K562 (cell line): ENCODE data around the gene CYSRT1. TPM values are rescaled to one million over a fixed set of nuclear protein-coding genes. Genes with fewer than 3 reads are reported as not detected.

Experiments used
- BRD9 ChIP-seq: fragments of 450-650 bp; IDR thresholded peaks from 2 replicates; pipeline ENCODE4 v1.6.1; 2018; ENCODE audit warnings: low read depth; ENCODE audit not compliant: partially characterized antibody
- DPF2 ChIP-seq: fragments of 450-650 bp; IDR thresholded peaks from 2 replicates; pipeline ENCODE4 v1.6.1; 2016
- HDAC6 ChIP-seq: IDR thresholded peaks from 2 replicates; pipeline ENCODE4 v1.6.1; 2012; ENCODE audit warnings: low read depth, mild to moderate bottlenecking, control low read depth, inconsistent platforms, low read length, moderate library complexity
- MCM3 ChIP-seq: fragments of 450-650 bp; IDR thresholded peaks from 2 replicates; pipeline ENCODE4 v1.6.1; 2016
- NRF1 ChIP-seq, 2 experiments: fragments of 450-650 bp; IDR thresholded peaks in 1 of 2; conservative IDR thresholded peaks in 1 of 2; 2 replicates each; pipeline ENCODE4 v1.6.1; 2014; ENCODE audit warnings: mild to moderate bottlenecking in 2 of 2
- PHB2 ChIP-seq: fragments of 450-650 bp; IDR thresholded peaks from 2 replicates; pipeline ENCODE4 v1.6.1; 2017; ENCODE audit warnings: low read depth
- SP1 ChIP-seq: sonication (generic); formaldehyde crosslinking; IDR thresholded peaks from 2 replicates; pipeline ENCODE4 v1.8.1; 2022; ENCODE audit warnings: mild to moderate bottlenecking, missing genetic modification reagents
- WHSC1 ChIP-seq: IDR thresholded peaks from one replicate; pipeline ENCODE4 v1.6.1; 2012; ENCODE audit warnings: low read length, control low read depth, inconsistent platforms
- ZFX ChIP-seq: sonication (generic); formaldehyde crosslinking; IDR thresholded peaks from 2 replicates; pipeline ENCODE4 v1.8.0; 2022; ENCODE audit warnings: mild to moderate bottlenecking, missing genetic modification reagents, moderate library complexity
- ZKSCAN1 ChIP-seq: fragments of 150-350 bp; IDR thresholded peaks from 2 replicates; pipeline ENCODE4 v1.6.1; 2016; ENCODE audit warnings: low read depth, low read length
- ZKSCAN8 ChIP-seq: fragments of 200-800 bp; sonication (Bioruptor generic); IDR thresholded peaks from 2 replicates; pipeline ENCODE4 v1.6.1; 2016; ENCODE audit warnings: missing genetic modification characterization, missing compliant biosample characterization
- ZNF212 ChIP-seq: fragments of 450-650 bp; formaldehyde crosslinking; IDR thresholded peaks from 2 replicates; pipeline ENCODE4 v1.4.0; 2020; ENCODE audit warnings: mild to moderate bottlenecking
- polyA plus RNA-seq, 8 experiments: library from polyadenylated mRNA; depleted of rRNA in 4 of 8; stranded (reverse) in 5 of 8; unstranded in 3 of 8; fragments of >200 nt; fragmentation: Nextera tagmentation in 2 of 8; fragmentation: Illumina TruSeq in 1 of 8; extraction: Ambion mirVana in 2 of 8; extraction: Trizol in 1 of 8; gene quantifications; 2 replicates each; pipeline versions ENCODE4 v1.2.1 to v1.2.3, GENCODE V29; 2011 to 2014; ENCODE audit warnings: inconsistent platforms in 1 of 8, missing spikeins in 1 of 8
- total RNA-seq, 7 experiments: library from RNA; depleted of rRNA in 6 of 7; stranded (reverse); fragments of >200 nt in 6 of 7; fragmentation: Illumina TruSeq in 2 of 7; extraction: Trizol in 2 of 7; gene quantifications; 2 replicates each; pipeline versions ENCODE4 v1.2.1 to v1.2.3, GENCODE V29; 2011 to 2021; ENCODE audit warnings: low replicate concordance in 1 of 7
- TF ChIP-seq, protein P1 (sequence below), 2 experiments: fragments of 450-650 bp; formaldehyde crosslinking in 1 of 2; IDR thresholded peaks; 2 replicates each; pipeline versions ENCODE4 v1.4.0 to v1.6.1; 2014 to 2020; ENCODE audit warnings: mild to moderate bottlenecking in 2 of 2, borderline replicate concordance in 1 of 2, low read depth in 1 of 2
- TF ChIP-seq, protein P2 (sequence below): fragments of 450-650 bp; IDR thresholded peaks from 2 replicates; pipeline ENCODE4 v1.6.1; 2014; ENCODE audit warnings: low read depth, mild to moderate bottlenecking, moderate library complexity, borderline replicate concordance
- TF ChIP-seq, protein P3 (sequence below): IDR thresholded peaks from 2 replicates; pipeline ENCODE4 v1.6.1; 2014; ENCODE audit warnings: antibody characterized with exemption

CYSRT1 gene
- total and polyA plus RNA-seq, 9 of the 15 experiments (the other 6 are each of a cell fraction or from before 2014, with no cell fraction given) = 0.04 to 1.4 (median 0.42) TPM; not detected in 3

DNA sequence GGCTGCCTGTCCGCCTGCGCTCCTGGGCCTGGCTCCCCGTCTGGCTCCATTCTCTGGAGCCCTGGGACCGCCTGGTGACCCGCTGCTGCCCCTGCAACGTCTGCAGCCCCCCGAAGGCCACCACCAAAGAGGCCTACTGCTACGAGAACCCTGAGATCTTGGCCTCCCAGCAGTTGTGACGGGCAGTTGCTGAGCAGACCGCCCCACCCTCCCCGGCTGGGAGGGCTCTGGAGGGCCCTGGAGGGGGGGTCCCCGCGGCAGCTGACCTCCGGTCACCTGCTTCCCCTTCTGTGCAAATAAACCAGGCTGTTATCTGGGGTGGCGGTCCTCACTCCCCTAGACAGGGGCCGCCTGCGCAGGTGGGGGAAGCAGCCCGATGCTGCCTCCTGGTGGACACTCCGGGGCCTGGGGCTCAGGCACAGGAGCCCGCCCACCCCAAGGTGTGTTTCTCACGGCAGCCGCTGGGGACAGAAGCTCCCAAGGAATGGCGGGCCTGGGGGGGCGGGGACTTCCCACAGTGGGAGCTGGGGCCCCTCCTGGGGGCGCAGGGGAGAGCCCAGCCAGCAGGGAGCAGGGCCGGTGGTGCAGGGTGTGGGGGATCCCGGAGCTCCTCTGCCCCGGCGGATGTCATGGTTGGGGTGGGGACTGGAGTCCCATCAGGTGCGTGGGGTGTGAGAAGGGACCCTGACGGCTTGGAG lies 11.4 kb downstream of the CYSRT1 start (continued):
- TF ChIP-seq WHSC1 (no peak), BRD9 (no peak), HDAC6 (no peak), PHB2 (no peak), ZKSCAN8 (no peak), NRF1 (conservative IDR thresholded peaks at IDR 0.05 in 1 of 2, IDR thresholded peaks at IDR 0.05 in 1 of 2) (peak; percentile 89 to 91), DPF2 (peak; percentile 76), ZNF212 (CRISPR knock-in tag) (no peak), ZKSCAN1 (peak; percentile 48; the same call in 1 of the 2 replicates), ZFX (peak; percentile 76), MCM3 (no peak), SP1 (CRISPR knock-in tag) (peak; percentile 98)
- TF ChIP-seq, protein P1, sequence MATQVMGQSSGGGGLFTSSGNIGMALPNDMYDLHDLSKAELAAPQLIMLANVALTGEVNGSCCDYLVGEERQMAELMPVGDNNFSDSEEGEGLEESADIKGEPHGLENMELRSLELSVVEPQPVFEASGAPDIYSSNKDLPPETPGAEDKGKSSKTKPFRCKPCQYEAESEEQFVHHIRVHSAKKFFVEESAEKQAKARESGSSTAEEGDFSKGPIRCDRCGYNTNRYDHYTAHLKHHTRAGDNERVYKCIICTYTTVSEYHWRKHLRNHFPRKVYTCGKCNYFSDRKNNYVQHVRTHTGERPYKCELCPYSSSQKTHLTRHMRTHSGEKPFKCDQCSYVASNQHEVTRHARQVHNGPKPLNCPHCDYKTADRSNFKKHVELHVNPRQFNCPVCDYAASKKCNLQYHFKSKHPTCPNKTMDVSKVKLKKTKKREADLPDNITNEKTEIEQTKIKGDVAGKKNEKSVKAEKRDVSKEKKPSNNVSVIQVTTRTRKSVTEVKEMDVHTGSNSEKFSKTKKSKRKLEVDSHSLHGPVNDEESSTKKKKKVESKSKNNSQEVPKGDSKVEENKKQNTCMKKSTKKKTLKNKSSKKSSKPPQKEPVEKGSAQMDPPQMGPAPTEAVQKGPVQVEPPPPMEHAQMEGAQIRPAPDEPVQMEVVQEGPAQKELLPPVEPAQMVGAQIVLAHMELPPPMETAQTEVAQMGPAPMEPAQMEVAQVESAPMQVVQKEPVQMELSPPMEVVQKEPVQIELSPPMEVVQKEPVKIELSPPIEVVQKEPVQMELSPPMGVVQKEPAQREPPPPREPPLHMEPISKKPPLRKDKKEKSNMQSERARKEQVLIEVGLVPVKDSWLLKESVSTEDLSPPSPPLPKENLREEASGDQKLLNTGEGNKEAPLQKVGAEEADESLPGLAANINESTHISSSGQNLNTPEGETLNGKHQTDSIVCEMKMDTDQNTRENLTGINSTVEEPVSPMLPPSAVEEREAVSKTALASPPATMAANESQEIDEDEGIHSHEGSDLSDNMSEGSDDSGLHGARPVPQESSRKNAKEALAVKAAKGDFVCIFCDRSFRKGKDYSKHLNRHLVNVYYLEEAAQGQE (IDR thresholded peaks at IDR 0.05; ENCODE audit: borderline replicate concordance) = peak; percentile 93
- TF ChIP-seq, protein P1 (CRISPR knock-in tag; IDR thresholded peaks at IDR 0.05; ENCODE audit: low read depth) = 0 out of 2 replicates have a peak, but pooled peaks have one; percentile 19
- TF ChIP-seq, protein P2, sequence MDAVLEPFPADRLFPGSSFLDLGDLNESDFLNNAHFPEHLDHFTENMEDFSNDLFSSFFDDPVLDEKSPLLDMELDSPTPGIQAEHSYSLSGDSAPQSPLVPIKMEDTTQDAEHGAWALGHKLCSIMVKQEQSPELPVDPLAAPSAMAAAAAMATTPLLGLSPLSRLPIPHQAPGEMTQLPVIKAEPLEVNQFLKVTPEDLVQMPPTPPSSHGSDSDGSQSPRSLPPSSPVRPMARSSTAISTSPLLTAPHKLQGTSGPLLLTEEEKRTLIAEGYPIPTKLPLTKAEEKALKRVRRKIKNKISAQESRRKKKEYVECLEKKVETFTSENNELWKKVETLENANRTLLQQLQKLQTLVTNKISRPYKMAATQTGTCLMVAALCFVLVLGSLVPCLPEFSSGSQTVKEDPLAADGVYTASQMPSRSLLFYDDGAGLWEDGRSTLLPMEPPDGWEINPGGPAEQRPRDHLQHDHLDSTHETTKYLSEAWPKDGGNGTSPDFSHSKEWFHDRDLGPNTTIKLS = 0 out of 2 replicates have a peak, but pooled peaks have one; percentile 49
- TF ChIP-seq, protein P3, sequence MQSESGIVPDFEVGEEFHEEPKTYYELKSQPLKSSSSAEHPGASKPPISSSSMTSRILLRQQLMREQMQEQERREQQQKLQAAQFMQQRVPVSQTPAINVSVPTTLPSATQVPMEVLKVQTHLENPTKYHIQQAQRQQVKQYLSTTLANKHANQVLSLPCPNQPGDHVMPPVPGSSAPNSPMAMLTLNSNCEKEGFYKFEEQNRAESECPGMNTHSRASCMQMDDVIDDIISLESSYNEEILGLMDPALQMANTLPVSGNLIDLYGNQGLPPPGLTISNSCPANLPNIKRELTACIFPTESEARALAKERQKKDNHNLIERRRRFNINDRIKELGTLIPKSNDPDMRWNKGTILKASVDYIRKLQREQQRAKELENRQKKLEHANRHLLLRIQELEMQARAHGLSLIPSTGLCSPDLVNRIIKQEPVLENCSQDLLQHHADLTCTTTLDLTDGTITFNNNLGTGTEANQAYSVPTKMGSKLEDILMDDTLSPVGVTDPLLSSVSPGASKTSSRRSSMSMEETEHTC = peak; percentile 64; the same call in 1 of the 2 replicates
